Hepatocyte (in vitro differentiated cells): ENCODE data around the gene CCNF. TPM values are rescaled to one million over a fixed set of nuclear protein-coding genes. Genes with fewer than 3 reads are reported as not detected.

Source experiments
- DNase-seq: peaks from one replicate; pipeline ENCODE4 v3.0.0-alpha.2; 2016; ENCODE audit warnings: low spot score
- H2AFZ ChIP-seq: fragments of 200-600 bp; sonication (generic); 2 replicates; pipeline ENCODE4 v1.6.0; 2016; ENCODE audit warnings: antibody characterized with exemption, mild to moderate bottlenecking
- H3K27ac ChIP-seq: fragments of 200-600 bp; sonication (generic); 2 replicates; pipeline ENCODE4 v1.5.1; 2016; ENCODE audit warnings: mild to moderate bottlenecking
- H3K27me3 ChIP-seq: fragments of 200-600 bp; sonication (generic); 2 replicates; pipeline ENCODE4 v1.6.1; 2016
- H3K36me3 ChIP-seq: fragments of 200-600 bp; sonication (generic); replicated peaks from 2 replicates; pipeline ENCODE4 v1.5.1; 2016; ENCODE audit warnings: low read depth; ENCODE audit not compliant: insufficient read depth
- H3K4me1 ChIP-seq: fragments of 200-600 bp; sonication (generic); 2 replicates; pipeline ENCODE4 v1.5.1; 2016; ENCODE audit warnings: mild to moderate bottlenecking, moderate library complexity; ENCODE audit not compliant: insufficient read depth
- H3K4me2 ChIP-seq: fragments of 200-600 bp; sonication (generic); 2 replicates; pipeline ENCODE4 v1.6.0; 2016
- H3K4me3 ChIP-seq: fragments of 200-600 bp; sonication (generic); 2 replicates; pipeline ENCODE4 v1.5.1; 2016; ENCODE audit warnings: mild to moderate bottlenecking
- H3K79me2 ChIP-seq: fragments of 200-600 bp; sonication (generic); 2 replicates; pipeline ENCODE4 v1.6.0; 2017; ENCODE audit warnings: mild to moderate bottlenecking
- H3K9me2 ChIP-seq: fragments of 200-600 bp; sonication (generic); replicated peaks from 2 replicates; pipeline ENCODE4 v1.6.0; 2017; ENCODE audit warnings: mild to moderate bottlenecking; ENCODE audit not compliant: insufficient read depth
- H3K9me3 ChIP-seq: fragments of 200-600 bp; sonication (generic); 2 replicates; pipeline ENCODE4 v1.5.1; 2016; ENCODE audit warnings: low read depth, mild to moderate bottlenecking
- H4K20me1 ChIP-seq: fragments of 200-600 bp; sonication (generic); 2 replicates; pipeline ENCODE4 v1.6.0; 2016; ENCODE audit warnings: mild to moderate bottlenecking; ENCODE audit not compliant: insufficient read depth, poor library complexity, severe bottlenecking
- CTCF ChIP-seq: fragments of 200-600 bp; sonication (generic); IDR thresholded peaks from 2 replicates; pipeline ENCODE4 v1.5.1; 2016; ENCODE audit warnings: antibody characterized with exemption, mild to moderate bottlenecking; ENCODE audit not compliant: poor library complexity
- EZH2 ChIP-seq: fragments of 200-600 bp; sonication (generic); IDR thresholded peaks from 2 replicates; pipeline ENCODE4 v1.6.1; 2016; ENCODE audit warnings: antibody characterized with exemption, mild to moderate bottlenecking, borderline replicate concordance
- EZH2phosphoT487 ChIP-seq: fragments of 200-600 bp; sonication (generic); IDR thresholded peaks from one replicate; pipeline ENCODE4 v1.6.1; 2018; ENCODE audit warnings: antibody characterized with exemption, mild to moderate bottlenecking, low read depth, moderate library complexity; ENCODE audit not compliant: unreplicated experiment, severe bottlenecking
- WGBS: methylation state at CpG from one replicate; pipeline ENCODE4 v1.1.6; 2016; ENCODE audit warnings: low lambda C conversion rate; ENCODE audit errors: missing lambda C conversion rate; 5-methylcytosine and 5-hydroxymethylcytosine counted together
- polyA plus RNA-seq: library from polyadenylated mRNA; unstranded; fragments of >200 nt; fragmentation: Nextera tagmentation; extraction: Ambion mirVana; gene quantifications from 2 replicates; pipeline ENCODE4 v1.2.1, GENCODE V29; 2016
- total RNA-seq: library from RNA; depleted of rRNA; stranded (reverse); fragments of >200 nt; gene quantifications from 2 replicates; pipeline ENCODE4 v1.2.3, GENCODE V29; 2014

The CCNF gene
- total and polyA plus RNA-seq, 2 experiments from 2014 or later: 4.7 to 6.5 TPM

- Histone ChIP-seq H3K4me3 (no peak overlapping the region), H3K27ac (no peak overlapping the region), H3K4me1 (peaks cover 13% of the 10 kb centered on the region), H3K27me3 (no peaks in the 10 kb centered on the region), H2AFZ (no peak overlapping the region), H3K79me2 (peaks cover 8% of the 10 kb centered on the region), H3K36me3 (no peaks in the 10 kb centered on the region), H4K20me1 (no peaks in the 10 kb centered on the region), H3K9me3 (no peaks in the 10 kb centered on the region), H3K9me2 (no peaks in the 10 kb centered on the region), H3K4me2 (no peak overlapping the region)
- TF ChIP-seq EZH2phosphoT487 (no peak), CTCF (no peak), EZH2 (no peak)
- no peak for DNase-seq
- WGBS: 94% methylated on average over 15 of the region's 15 CpGs
Observed at GRCh38 chr16:2498531-2499253, 69.4 kb downstream of the CCNF start.

GRCh38 chr16:2499454-2499853, 70.2 kb downstream of the CCNF start:
- 86% methylated on average over 5 of the region's 6 CpGs for WGBS
- Histone ChIP-seq H3K4me1 (peaks cover 13% of the 10 kb centered on the region), H3K27me3 (no peaks in the 10 kb centered on the region), H3K4me3 (no peak overlapping the region), H3K79me2 (peaks cover 2% of the 10 kb centered on the region), H2AFZ (no peak overlapping the region), H3K4me2 (no peak overlapping the region), H3K9me2 (no peaks in the 10 kb centered on the region), H3K9me3 (no peaks in the 10 kb centered on the region), H3K36me3 (no peaks in the 10 kb centered on the region), H4K20me1 (no peaks in the 10 kb centered on the region), H3K27ac (no peak overlapping the region)
- no peak for DNase-seq
- TF ChIP-seq CTCF (no peak), EZH2 (no peak), EZH2phosphoT487 (no peak)

GRCh38 chr16:2499890-2500429, 70.7 kb downstream of the CCNF start:
- no peak overlapping the region for H3K4me2 ChIP-seq
- H3K9me2 ChIP-seq: no peaks in the 10 kb centered on the region
- WGBS: 96% methylated on average over 16 of the region's 29 CpGs
- H2AFZ ChIP-seq: no peak overlapping the region
- no peak for DNase-seq
- TF ChIP-seq EZH2 (no peak), CTCF (no peak), EZH2phosphoT487 (no peak)
- H3K27ac ChIP-seq: no peak overlapping the region
- no peaks in the 10 kb centered on the region for H3K9me3 ChIP-seq
- H4K20me1 ChIP-seq: no peaks in the 10 kb centered on the region
- no peaks in the 10 kb centered on the region for H3K79me2 ChIP-seq
- H3K27me3 ChIP-seq: no peaks in the 10 kb centered on the region
- no peak overlapping the region for H3K4me3 ChIP-seq
- H3K36me3 ChIP-seq: no peaks in the 10 kb centered on the region
- H3K4me1 ChIP-seq: peaks cover 13% of the 10 kb centered on the region
